ENCODE measurements around the gene TAPBPL.
"Not testable (repeated sequence)": the region's sequence is repeated elsewhere in the genome, so short reads cannot be mapped to it uniquely, and the experiment has no call there.

DNA sequence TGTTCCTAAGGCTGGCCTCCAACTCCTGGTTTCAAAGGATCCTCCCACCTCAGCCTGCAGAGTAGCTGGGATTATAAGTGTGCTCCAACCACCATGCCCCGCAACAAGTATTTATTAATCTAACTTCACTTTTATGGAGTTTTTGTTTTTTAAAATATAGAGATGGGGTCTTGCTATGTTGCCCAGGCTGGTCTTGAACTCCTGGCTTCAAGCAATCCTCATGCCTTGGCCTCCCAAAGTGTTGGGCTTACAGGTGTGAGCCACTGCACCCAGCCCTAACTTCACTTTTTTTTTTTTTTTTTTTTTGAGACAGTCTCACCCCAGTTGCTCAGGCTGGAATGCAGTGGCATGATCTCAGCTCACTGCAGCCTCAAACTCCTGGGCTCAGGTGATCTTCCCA, 38.8 kb downstream of the TAPBPL start:
- TF ChIP-seq, protein P1, sequence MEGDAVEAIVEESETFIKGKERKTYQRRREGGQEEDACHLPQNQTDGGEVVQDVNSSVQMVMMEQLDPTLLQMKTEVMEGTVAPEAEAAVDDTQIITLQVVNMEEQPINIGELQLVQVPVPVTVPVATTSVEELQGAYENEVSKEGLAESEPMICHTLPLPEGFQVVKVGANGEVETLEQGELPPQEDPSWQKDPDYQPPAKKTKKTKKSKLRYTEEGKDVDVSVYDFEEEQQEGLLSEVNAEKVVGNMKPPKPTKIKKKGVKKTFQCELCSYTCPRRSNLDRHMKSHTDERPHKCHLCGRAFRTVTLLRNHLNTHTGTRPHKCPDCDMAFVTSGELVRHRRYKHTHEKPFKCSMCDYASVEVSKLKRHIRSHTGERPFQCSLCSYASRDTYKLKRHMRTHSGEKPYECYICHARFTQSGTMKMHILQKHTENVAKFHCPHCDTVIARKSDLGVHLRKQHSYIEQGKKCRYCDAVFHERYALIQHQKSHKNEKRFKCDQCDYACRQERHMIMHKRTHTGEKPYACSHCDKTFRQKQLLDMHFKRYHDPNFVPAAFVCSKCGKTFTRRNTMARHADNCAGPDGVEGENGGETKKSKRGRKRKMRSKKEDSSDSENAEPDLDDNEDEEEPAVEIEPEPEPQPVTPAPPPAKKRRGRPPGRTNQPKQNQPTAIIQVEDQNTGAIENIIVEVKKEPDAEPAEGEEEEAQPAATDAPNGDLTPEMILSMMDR (IDR thresholded peaks at IDR 0.05), result not testable (repeated sequence)
- TF ChIP-seq POLR2A, POLR2AphosphoS5, EP300 (IDR thresholded peaks at IDR 0.05): not testable (repeated sequence)

Data from sigmoid colon (tissue), 4 donors.